ENCODE measurements around the gene PRKG1.

- TF ChIP-seq CTCF (IDR thresholded peaks at IDR 0.05): no peak
- no peak for TF ChIP-seq POLR2A (IDR thresholded peaks at IDR 0.05)
These were observed 70.0 kb downstream of the PRKG1 start for GRCh38 chr10:51144161-51144781.
